ENCODE measurements around the gene RBFOX2. TPM values are rescaled to one million over a fixed set of nuclear protein-coding genes. Genes with fewer than 3 reads are reported as not detected.

Gene RBFOX2
- total and polyA plus RNA-seq, 2 of the 8 experiments (the other 6 are each of a cell fraction or from before 2014, with no cell fraction given) = 121 to 122 TPM

GRCh38 chr22:35746946-35747703 is 281.5 kb downstream of the RBFOX2 start (continued):
- TF ChIP-seq CHD7 (IDR thresholded peaks at IDR 0.05; ENCODE audit: insufficient replicate concordance, low read length) (no peak), POLR2AphosphoS5 (IDR thresholded peaks at IDR 0.05; ENCODE audit: low read depth, low read length) (no peak), EGR1 (IDR thresholded peaks at IDR 0.05; ENCODE audit: borderline replicate concordance, low read depth, low read length) (no peak), NRF1 (IDR thresholded peaks at IDR 0.05; ENCODE audit: low read depth, low read length) (no peak), YY1 (IDR thresholded peaks at IDR 0.05; ENCODE audit: low read depth, low read length) (no peak), POLR2A (IDR thresholded peaks at IDR 0.05; ENCODE audit: control extremely low read depth in 1 of 2, low read depth in 2 of 2, low read length in 2 of 2) (no peak), HDAC2 (IDR thresholded peaks at IDR 0.05; ENCODE audit: borderline replicate concordance in 1 of 2, low read depth in 2 of 2, low read length in 2 of 2) (no peak)

All from H1 (cell line).